Right atrium auricular region (tissue), 2 donors: Measurements from ENCODE around the gene XRCC6. TPM values are rescaled to one million over a fixed set of nuclear protein-coding genes. Genes with fewer than 3 reads are reported as not detected.

Experiments used
- DNase-seq: peaks from one replicate; pipeline ENCODE4 v3.0.0-alpha.2; 2019; ENCODE audit warnings: low spot score
- H3K27ac ChIP-seq, 2 donors: fragments of 200-600 bp; sonication (generic); 1 replicate in 1 of 2; 2 replicates in 1 of 2; pipeline ENCODE4 v1.5.1; 2016 to 2019
- H3K27me3 ChIP-seq, 2 donors: fragments of 200-600 bp; sonication (generic); one replicate each; pipeline versions ENCODE4 v1.5.1 to v1.6.0; 2017 to 2019
- H3K36me3 ChIP-seq: fragments of 200-600 bp; sonication (generic); one replicate; pipeline ENCODE4 v1.5.1; 2016
- H3K4me1 ChIP-seq, 2 donors: fragments of 200-600 bp; sonication (generic); one replicate each; pipeline versions ENCODE4 v1.5.1 to v1.6.0; 2017 to 2019
- H3K4me3 ChIP-seq, 2 donors: fragments of 200-600 bp; sonication (generic); 1 replicate in 1 of 2; 2 replicates in 1 of 2; pipeline ENCODE4 v1.5.1; 2017 to 2019; ENCODE audit warnings: mild to moderate bottlenecking in 1 of 2, moderate library complexity in 1 of 2
- H3K9me3 ChIP-seq, 2 donors: fragments of 200-600 bp; sonication (generic); one replicate each; pipeline ENCODE4 v1.5.1; 2019
- CTCF ChIP-seq, 2 donors: fragments of 200-600 bp; sonication (generic); IDR thresholded peaks; one replicate each; pipeline ENCODE4 v1.5.1; 2019; ENCODE audit warnings: antibody characterized with exemption in 2 of 2
- total RNA-seq, 2 donors: library from RNA; depleted of rRNA; stranded (reverse); fragments of >200 nt; gene quantifications; one replicate each; pipeline ENCODE4 v1.1.0, GENCODE V29; 2016

The XRCC6 gene
- total RNA-seq, 2 donors from 2014 or later: 161 to 174 TPM

- H3K36me3 ChIP-seq: peaks cover 45% of the 10 kb centered on the region
- H3K9me3 ChIP-seq: no peaks in the 10 kb centered on the region
- peaks cover 0 to 17% of the 10 kb centered on the region in 2 donors for H3K4me1 ChIP-seq
- no peak for TF ChIP-seq CTCF (IDR thresholded peaks at IDR 0.05)
- DNase-seq: no peak
- no peak overlapping the region for H3K4me3 ChIP-seq
- H3K27ac ChIP-seq: peak overlapping the region; percentile 48 to 57
- no peaks in the 10 kb centered on the region for H3K27me3 ChIP-seq
Measured at GRCh38 chr22:41676134-41676533, 55.0 kb downstream of the XRCC6 start.

- Histone ChIP-seq H3K4me1 (peaks cover 0 to 9% of the 10 kb centered on the region in 2 donors), H3K36me3 (peaks cover 34% of the 10 kb centered on the region), H3K27ac (peak overlapping the region; percentile 88 to 90), H3K4me3 (peak overlapping the region; percentile 56 to 61), H3K9me3 (no peaks in the 10 kb centered on the region), H3K27me3 (no peaks in the 10 kb centered on the region)
- DNase-seq: no peak
- no peak for TF ChIP-seq CTCF (IDR thresholded peaks at IDR 0.05)
Measured at GRCh38 chr22:41681616-41682015, 60.5 kb downstream of the XRCC6 start.

GRCh38 chr22:41682033-41682807, 61.1 kb downstream of the XRCC6 start:
- Histone ChIP-seq H3K9me3 (no peaks in the 10 kb centered on the region), H3K4me3 (peak overlapping the region; percentile 56 to 61), H3K4me1 (peaks cover 0 to 14% of the 10 kb centered on the region in 2 donors), H3K27ac (peak overlapping the region; percentile 88 to 90), H3K36me3 (peaks cover 34% of the 10 kb centered on the region), H3K27me3 (no peaks in the 10 kb centered on the region)
- no peak for TF ChIP-seq CTCF (IDR thresholded peaks at IDR 0.05)
- DNase-seq: peak; percentile 93

GRCh38 chr22:41683052-41683451, 62.0 kb downstream of the XRCC6 start:
- no peaks in the 10 kb centered on the region for H3K9me3 ChIP-seq
- peaks cover 0 to 23% of the 10 kb centered on the region in 2 donors for H3K4me1 ChIP-seq
- peaks cover 27% of the 10 kb centered on the region for H3K36me3 ChIP-seq
- H3K27me3 ChIP-seq: no peaks in the 10 kb centered on the region
- DNase-seq: no peak
- H3K4me3 ChIP-seq: peak overlapping the region in 1 of 2 donors; percentile 61
- peak overlapping the region; percentile 88 to 90 for H3K27ac ChIP-seq
- no peak for TF ChIP-seq CTCF (IDR thresholded peaks at IDR 0.05)

- Histone ChIP-seq H3K9me3 (no peaks in the 10 kb centered on the region), H3K4me1 (peaks cover 0 to 24% of the 10 kb centered on the region in 2 donors), H3K27ac (no peak overlapping the region), H3K27me3 (no peaks in the 10 kb centered on the region), H3K4me3 (no peak overlapping the region), H3K36me3 (peaks cover 22% of the 10 kb centered on the region)
- no peak for DNase-seq
- no peak for TF ChIP-seq CTCF (IDR thresholded peaks at IDR 0.05)
Measured at GRCh38 chr22:41683616-41684015, 62.5 kb downstream of the XRCC6 start.
